HepG2 (cell line): Measurements from ENCODE around the gene HIVEP2.

Source experiments
- CBX5 ChIP-seq: sonication (generic); formaldehyde crosslinking; IDR thresholded peaks from 2 replicates; pipeline ENCODE4 v1.4.0; 2020; ENCODE audit warnings: missing genetic modification reagents, borderline replicate concordance
- ELF4 ChIP-seq: sonication (generic); formaldehyde crosslinking; IDR thresholded peaks from 2 replicates; pipeline ENCODE4 v1.5.0; 2020; ENCODE audit warnings: missing genetic modification reagents, mild to moderate bottlenecking, moderate library complexity, borderline replicate concordance
- GFI1 ChIP-seq: sonication (generic); formaldehyde crosslinking; IDR thresholded peaks from 2 replicates; pipeline ENCODE4 v1.5.0; 2020; ENCODE audit warnings: missing genetic modification reagents, mild to moderate bottlenecking, borderline replicate concordance
- POLR2A ChIP-seq, 2 experiments: IDR thresholded peaks; 2 replicates each; pipeline ENCODE4 v1.6.1; 2011; ENCODE audit warnings: low read depth in 2 of 2, low read length in 2 of 2, mild to moderate bottlenecking in 1 of 2, moderate library complexity in 1 of 2; ENCODE audit not compliant: insufficient read depth in 1 of 2
- RFXAP ChIP-seq: sonication (generic); formaldehyde crosslinking; IDR thresholded peaks from 2 replicates; pipeline ENCODE4 v1.4.0; 2020; ENCODE audit warnings: missing genetic modification reagents, borderline replicate concordance
- SETDB1 ChIP-seq: sonication (generic); formaldehyde crosslinking; IDR thresholded peaks from 2 replicates; pipeline ENCODE4 v1.5.1; 2020; ENCODE audit warnings: missing genetic modification reagents, mild to moderate bottlenecking, borderline replicate concordance
- TBL1XR1 ChIP-seq: fragments of 150-350 bp; IDR thresholded peaks from 2 replicates; pipeline ENCODE4 v1.6.1; 2014; ENCODE audit warnings: borderline replicate concordance, low read length; ENCODE audit not compliant: partially characterized antibody
- TCF12 ChIP-seq, 2 experiments: fragments of 450-650 bp in 1 of 2; sonication (generic) in 1 of 2; formaldehyde crosslinking in 1 of 2; IDR thresholded peaks; 2 replicates each; pipeline versions ENCODE4 v1.6.1 to v1.8.0; 2017 to 2022; ENCODE audit warnings: antibody characterized with exemption in 1 of 2, mild to moderate bottlenecking in 1 of 2, missing genetic modification reagents in 1 of 2, moderate library complexity in 1 of 2
- TGIF2 ChIP-seq: IDR thresholded peaks from 2 replicates; pipeline ENCODE4 v1.6.1; 2016; ENCODE audit warnings: control low read depth, missing compliant biosample characterization
- YY1 ChIP-seq: IDR thresholded peaks from 2 replicates; pipeline ENCODE4 v1.6.1; 2011; ENCODE audit warnings: low read length, low read depth, moderate library complexity, mild to moderate bottlenecking; ENCODE audit not compliant: insufficient read depth, insufficient replicate concordance

DNA sequence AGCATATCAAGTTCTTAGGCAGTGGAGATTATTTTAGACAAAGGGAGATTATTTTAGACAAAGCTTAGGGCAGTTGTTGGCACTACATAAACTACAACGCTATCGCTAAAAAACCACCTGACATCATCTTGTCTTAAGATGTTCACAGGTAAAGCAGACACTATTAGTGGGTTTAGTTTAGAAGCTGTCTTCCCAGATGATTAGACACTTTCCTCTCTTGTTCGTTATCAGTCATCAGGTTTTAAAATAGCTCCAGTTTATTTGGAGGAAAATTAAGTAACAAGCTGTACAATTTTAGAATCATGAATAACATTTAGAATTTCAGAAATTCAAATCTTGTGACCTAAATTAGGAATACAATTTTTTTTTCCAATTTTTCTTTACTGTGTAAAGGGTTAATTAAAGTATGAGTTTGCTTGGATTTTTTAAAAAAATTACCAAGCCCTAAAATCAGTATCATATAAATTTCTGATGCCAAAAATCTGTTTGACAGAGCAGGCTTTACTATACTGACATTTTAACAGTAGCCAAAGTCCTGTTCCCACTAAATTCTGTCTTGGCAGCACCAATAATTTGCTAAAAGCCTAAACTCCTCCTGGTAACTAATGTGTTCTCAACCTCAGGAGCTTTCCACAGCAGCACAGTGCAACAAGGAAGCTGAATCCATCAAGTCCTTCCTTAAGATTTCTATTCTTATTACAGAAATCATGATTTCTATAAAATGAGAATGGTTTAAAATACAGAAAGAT, 109.0 kb downstream of the HIVEP2 start:
- TF ChIP-seq TGIF2 (CRISPR knock-in tag) (no peak), YY1 (no peak), RFXAP (CRISPR knock-in tag) (no peak), CBX5 (no peak), ELF4 (CRISPR knock-in tag) (no peak), TCF12 (IDR thresholded peaks at IDR 0.05) (no peak), TCF12 (CRISPR knock-in tag; IDR thresholded peaks at IDR 0.05) (no peak), GFI1 (CRISPR knock-in tag) (no peak), POLR2A (IDR thresholded peaks at IDR 0.05; ENCODE audit: insufficient read depth in 1 of 2, low read depth in 2 of 2, low read length in 2 of 2) (no peak), SETDB1 (CRISPR knock-in tag) (no peak), TBL1XR1 (no peak)
